Ovary (tissue), 9 donors: ENCODE results near the gene UNC45B. TPM values are rescaled to one million over a fixed set of nuclear protein-coding genes. Genes with fewer than 3 reads are reported as not detected.
"Not testable (repeated sequence)": the region's sequence is repeated elsewhere in the genome, so short reads cannot be mapped to it uniquely, and the experiment has no call there.

Experiments
- DNase-seq, 5 donors: peaks; one replicate each; pipeline ENCODE4 v3.0.0-alpha.2; 2019 to 2020
- H3K27ac ChIP-seq, 2 donors: fragments of 200-600 bp; one replicate each; pipeline versions ENCODE4 v1.5.1 to v1.8.0; 2019 to 2022
- H3K27me3 ChIP-seq: fragments of 200-600 bp; one replicate; pipeline ENCODE4 v1.8.0; 2022
- H3K36me3 ChIP-seq: fragments of 200-600 bp; sonication (generic); one replicate; pipeline ENCODE4 v1.5.1; 2019
- H3K4me1 ChIP-seq: one replicate; pipeline ENCODE4 v1.8.1; 2013; ENCODE audit warnings: mild to moderate bottlenecking, moderate library complexity; ENCODE audit not compliant: insufficient read depth
- H3K4me3 ChIP-seq: fragments of 200-600 bp; sonication (generic); one replicate; pipeline ENCODE4 v1.5.1; 2017
- H3K9me3 ChIP-seq, 2 donors: fragments of 200-600 bp in 1 of 2; sonication (generic) in 1 of 2; one replicate each; pipeline versions ENCODE4 v1.5.1 to v1.8.1; 2013 to 2019; ENCODE audit warnings: mild to moderate bottlenecking in 1 of 2, moderate library complexity in 1 of 2
- EP300 ChIP-seq: sonication (generic); formaldehyde crosslinking; IDR thresholded peaks from one replicate; pipeline ENCODE4 v1.6.1; 2017; ENCODE audit warnings: antibody characterized with exemption
- POLR2A ChIP-seq: fragments of 450-650 bp; IDR thresholded peaks from one replicate; pipeline ENCODE4 v1.6.1; 2017; ENCODE audit warnings: antibody characterized with exemption, mild to moderate bottlenecking, moderate library complexity
- WGBS, 3 donors: extraction: QIAGEN DNeasy Blood & Tissue Kit in 1 of 3; methylation state at CpG; one replicate each; pipeline versions ENCODE4 v1.1.5 to v1.1.7; 2013 to 2017; 5-methylcytosine and 5-hydroxymethylcytosine counted together
- intact Hi-C, 4 donors: fragments of 100-400 bp; cut with DNase I; formaldehyde crosslinking; loops; one replicate each; pipeline versions ENCODE4 v1.11.0 to v1.15.1; 2022 to 2023
- polyA plus RNA-seq, 2 donors: library from polyadenylated mRNA; stranded (reverse); fragments of 200-250 nt in 1 of 2; fragments of 350-450 nt in 1 of 2; fragmentation: Illumina TruSeq in 1 of 2; extraction: RNeasy Lipid Tissue Mini Kit (QIAGEN cat#74804) in 1 of 2; gene quantifications; one replicate each; pipeline ENCODE4 v1.2.3, GENCODE V29; 2013 to 2014
- total RNA-seq, 7 donors: library from RNA; depleted of rRNA in 2 of 7; stranded (reverse); fragments of >200 nt in 2 of 7; fragmentation: NEBNext Ultra II Directional in 3 of 7; extraction: Animal tissue kit (Norgen Biotek cat#: 25700) in 3 of 7; gene quantifications; one replicate each; pipeline versions ENCODE4 v1.1.0 to v1.2.4, GENCODE V29; 2016 to 2023
- TF ChIP-seq, protein P1 (sequence below), 3 donors: fragments of 450-650 bp in 2 of 3; fragments of 200-600 bp in 1 of 3; IDR thresholded peaks; one replicate each; pipeline versions ENCODE4 v1.5.1 to v1.8.0; 2016 to 2022; ENCODE audit warnings: antibody characterized with exemption in 3 of 3, mild to moderate bottlenecking in 1 of 3
- donor health status: DM: no; HTN: no; CAD: no; lungs with moderate emphysema.
- donor health status: DM: no; HTN: no; CAD: no.
- donor health status: Bipolar disorder and iron deficiency.
- donor health status: DM: yes; HTN: yes; CAD: no.
- donor health status: DM: no; HTN: no; CAD: no.
- donor health status: DM: yes; HTN: yes; CAD: no.

Gene UNC45B
- total and polyA plus RNA-seq, 9 donors: 0.05 to 0.10 (median 0.05) TPM; not detected in 4

DNA sequence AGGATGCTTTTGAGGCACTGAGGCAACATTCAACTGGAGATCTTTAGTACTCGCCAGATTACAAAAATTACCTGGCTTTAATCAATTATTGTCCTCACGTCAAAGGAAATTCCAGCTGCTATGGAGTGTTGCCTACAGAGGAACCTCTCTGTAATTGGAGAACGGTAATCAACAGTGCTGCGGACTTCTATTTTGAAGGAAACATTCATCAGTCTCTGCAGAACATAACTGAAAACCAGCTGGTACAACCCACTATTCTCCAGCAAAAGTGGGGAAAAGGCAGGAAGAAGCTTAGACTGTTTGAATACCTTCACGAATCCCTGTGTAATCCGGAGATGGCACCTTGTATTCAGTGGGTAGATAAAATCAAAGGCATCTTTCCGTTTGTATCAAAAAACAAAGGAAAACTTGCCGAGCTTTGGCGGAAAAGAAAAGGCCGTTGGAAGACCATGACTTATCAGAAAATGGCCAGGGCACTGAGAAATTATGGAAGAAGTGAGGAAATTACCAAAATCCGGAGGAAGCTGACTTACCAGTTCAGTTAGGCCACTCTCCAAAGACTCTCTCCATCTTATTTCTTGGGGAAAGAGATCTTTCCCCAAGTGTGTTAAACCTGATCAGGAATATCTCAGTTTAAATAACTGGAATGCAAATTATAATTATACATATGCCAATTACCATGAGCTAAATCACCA, 43.5 kb downstream of the UNC45B start:
- intact Hi-C loops: no loop called here
- no peaks in the 10 kb centered on the region for H3K9me3 ChIP-seq
- WGBS, 3 donors: 73 to 81% (median 78%) methylated on average over 11 of the region's 11 CpGs
- no peaks in the 10 kb centered on the region for H3K36me3 ChIP-seq
- no peak overlapping the region for H3K4me3 ChIP-seq
- no peaks in the 10 kb centered on the region for H3K27me3 ChIP-seq
- no peak for DNase-seq
- H3K4me1 ChIP-seq: no peaks in the 10 kb centered on the region
- no peak overlapping the region for H3K27ac ChIP-seq
- TF ChIP-seq POLR2A (no peak), EP300 (no peak)
- TF ChIP-seq, protein P1, sequence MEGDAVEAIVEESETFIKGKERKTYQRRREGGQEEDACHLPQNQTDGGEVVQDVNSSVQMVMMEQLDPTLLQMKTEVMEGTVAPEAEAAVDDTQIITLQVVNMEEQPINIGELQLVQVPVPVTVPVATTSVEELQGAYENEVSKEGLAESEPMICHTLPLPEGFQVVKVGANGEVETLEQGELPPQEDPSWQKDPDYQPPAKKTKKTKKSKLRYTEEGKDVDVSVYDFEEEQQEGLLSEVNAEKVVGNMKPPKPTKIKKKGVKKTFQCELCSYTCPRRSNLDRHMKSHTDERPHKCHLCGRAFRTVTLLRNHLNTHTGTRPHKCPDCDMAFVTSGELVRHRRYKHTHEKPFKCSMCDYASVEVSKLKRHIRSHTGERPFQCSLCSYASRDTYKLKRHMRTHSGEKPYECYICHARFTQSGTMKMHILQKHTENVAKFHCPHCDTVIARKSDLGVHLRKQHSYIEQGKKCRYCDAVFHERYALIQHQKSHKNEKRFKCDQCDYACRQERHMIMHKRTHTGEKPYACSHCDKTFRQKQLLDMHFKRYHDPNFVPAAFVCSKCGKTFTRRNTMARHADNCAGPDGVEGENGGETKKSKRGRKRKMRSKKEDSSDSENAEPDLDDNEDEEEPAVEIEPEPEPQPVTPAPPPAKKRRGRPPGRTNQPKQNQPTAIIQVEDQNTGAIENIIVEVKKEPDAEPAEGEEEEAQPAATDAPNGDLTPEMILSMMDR (IDR thresholded peaks at IDR 0.05): no peak

DNA sequence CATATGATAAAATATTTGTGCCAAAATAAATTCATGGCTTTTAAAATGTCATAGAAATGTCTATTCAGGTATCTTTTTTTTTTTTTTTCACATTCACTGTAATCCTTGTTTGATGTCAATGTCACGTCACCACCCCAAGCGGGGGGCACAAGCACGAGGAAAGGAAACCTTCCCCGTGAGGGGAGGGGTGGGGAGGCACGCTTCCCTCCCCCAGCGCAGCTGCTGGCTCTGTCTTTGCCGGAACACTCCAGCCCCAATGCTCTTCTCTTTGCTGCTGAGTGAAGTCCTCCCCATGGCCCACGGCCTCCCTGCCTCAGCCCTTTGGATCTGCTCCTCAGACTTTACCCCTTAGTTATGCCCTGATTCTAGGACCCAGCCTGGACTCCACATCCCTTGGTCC, 45.1 kb downstream of the UNC45B start:
- no peak for TF ChIP-seq EP300
- TF ChIP-seq POLR2A: no peak
- TF ChIP-seq, protein P1 (IDR thresholded peaks at IDR 0.05): no peak

DNA sequence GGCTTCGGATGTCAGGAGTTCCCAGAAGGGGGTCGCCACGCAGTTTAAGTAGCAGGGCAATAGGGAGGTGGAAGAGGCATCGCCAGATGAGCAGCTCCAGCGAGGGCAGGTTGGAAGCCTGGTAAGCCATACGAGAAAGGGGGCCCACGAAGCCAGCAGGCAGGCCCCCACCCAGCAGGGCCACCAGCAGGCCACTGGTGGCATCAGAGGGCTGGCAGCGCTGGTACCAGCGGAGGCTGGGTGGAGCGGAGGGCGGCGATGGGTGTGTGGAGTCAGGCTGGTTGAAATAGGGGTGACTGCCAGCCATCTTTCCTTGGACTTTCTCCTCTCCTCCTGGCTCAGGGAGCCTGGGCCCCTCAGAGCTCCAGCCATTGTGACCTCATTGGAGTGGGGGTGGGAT, 46.4 kb downstream of the UNC45B start, which contains the start of gene SLC35G3:
TSS of gene SLC35G3 (minus strand) at position 393 of the 400 bp plus-strand sequence. CDS start at position 307, 86 bp downstream.
- H3K27me3 ChIP-seq, H3K4me1 ChIP-seq, intact Hi-C loops, DNase-seq, H3K9me3 ChIP-seq, H3K36me3 ChIP-seq, H3K4me3 ChIP-seq, H3K27ac ChIP-seq: not testable (repeated sequence)
- WGBS, 3 donors: 89 to 94% (median 91%) methylated on average over 12 of the region's 12 CpGs

More for the DNA sequence above, 45.1 kb downstream of the UNC45B start:
- no peak for DNase-seq
- no peaks in the 10 kb centered on the region for H3K36me3 ChIP-seq
- intact Hi-C loops: no loop called here
- H3K4me1 ChIP-seq: no peaks in the 10 kb centered on the region
- 75 to 80% (median 77%) methylated on average over 8 of the region's 8 CpGs for WGBS, 3 donors
- no peak overlapping the region for H3K27ac ChIP-seq
- H3K4me3 ChIP-seq: no peak overlapping the region
- H3K9me3 ChIP-seq: no peaks in the 10 kb centered on the region
- no peaks in the 10 kb centered on the region for H3K27me3 ChIP-seq

DNA sequence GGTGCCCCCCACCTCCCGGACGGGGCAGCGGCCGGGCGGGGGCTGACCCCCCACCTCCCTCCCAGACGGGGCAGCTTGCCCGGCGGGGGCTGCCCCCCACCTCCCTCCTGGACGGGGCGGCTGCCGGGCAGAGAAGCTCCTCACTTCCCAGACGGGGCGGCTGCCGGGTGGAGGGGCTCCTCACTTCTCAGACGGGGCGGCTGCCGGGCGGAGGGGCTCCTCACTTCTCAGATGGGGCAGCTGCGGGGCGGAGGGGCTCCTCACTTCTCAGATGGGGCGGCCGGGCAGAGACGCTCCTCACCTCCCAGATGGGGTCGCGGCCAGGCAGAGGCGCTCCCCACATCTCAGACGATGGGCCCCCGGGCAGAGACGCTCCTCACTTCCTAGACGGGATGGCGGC, 47.4 kb downstream of the UNC45B start:
- H3K27me3 ChIP-seq, H3K9me3 ChIP-seq, H3K4me3 ChIP-seq, H3K27ac ChIP-seq, H3K36me3 ChIP-seq, DNase-seq, intact Hi-C loops, H3K4me1 ChIP-seq: not testable (repeated sequence)
- 59 to 95% (median 91%) methylated on average over 3 to 31 of the region's 31 CpGs for WGBS, 3 donors

DNA sequence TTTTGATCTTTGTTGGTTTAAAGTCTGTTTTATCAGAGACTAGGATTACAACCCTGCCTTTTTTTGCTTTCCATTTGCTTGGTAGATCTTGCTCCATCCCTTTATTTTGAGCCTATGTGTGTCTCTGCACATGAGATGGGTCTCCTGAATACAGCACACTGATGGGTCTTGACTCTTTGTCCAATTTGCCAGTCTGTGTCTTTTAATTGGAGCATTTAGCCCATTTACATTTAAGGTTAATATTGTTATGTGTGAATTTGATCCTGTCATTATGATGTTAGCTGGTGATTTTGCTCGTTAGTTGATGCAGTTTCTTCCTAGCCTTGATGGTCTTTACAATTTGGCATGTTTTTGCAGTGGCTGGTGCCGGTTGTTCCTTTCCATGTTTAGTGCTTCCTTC, 55.0 kb downstream of the UNC45B start:
- H3K9me3 ChIP-seq, H3K27me3 ChIP-seq, H3K27ac ChIP-seq, DNase-seq, H3K36me3 ChIP-seq, H3K4me1 ChIP-seq, intact Hi-C loops, H3K4me3 ChIP-seq: not testable (repeated sequence)
- WGBS, 3 donors: 69 to 78% (median 71%) methylated on average over 2 of the region's 2 CpGs

DNA sequence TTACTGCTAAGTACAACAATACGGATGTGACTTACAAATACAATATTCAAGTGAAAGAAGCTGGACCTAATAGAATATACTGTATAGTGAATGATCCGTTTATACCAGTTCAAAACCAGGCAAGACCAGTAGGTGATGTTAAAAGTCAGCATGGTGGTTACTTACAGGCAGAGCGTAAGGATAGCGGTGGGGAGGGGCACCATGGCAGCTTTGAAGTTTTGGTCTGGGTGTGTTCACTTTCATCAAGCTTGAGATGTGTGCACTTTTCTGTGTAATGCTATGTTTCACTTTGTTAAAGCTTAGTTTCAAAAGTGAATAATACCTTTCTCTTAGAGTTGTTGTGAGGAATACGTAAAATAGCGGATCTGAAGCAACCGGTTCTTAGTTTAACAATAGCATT, 63.1 kb downstream of the UNC45B start:
- intact Hi-C loops: no loop called here
- TF ChIP-seq, protein P1 (IDR thresholded peaks at IDR 0.05): no peak
- TF ChIP-seq POLR2A (no peak), EP300 (no peak)
- Histone ChIP-seq H3K4me1 (no peaks in the 10 kb centered on the region), H3K4me3 (no peak overlapping the region), H3K27me3 (no peaks in the 10 kb centered on the region), H3K9me3 (no peaks in the 10 kb centered on the region), H3K27ac (no peak overlapping the region), H3K36me3 (no peaks in the 10 kb centered on the region)
- DNase-seq: no peak
- WGBS, 3 donors: 87 to 90% (median 88%) methylated on average over 7 of the region's 7 CpGs
